Measurements from ENCODE around the gene TNFRSF19.

DNA sequence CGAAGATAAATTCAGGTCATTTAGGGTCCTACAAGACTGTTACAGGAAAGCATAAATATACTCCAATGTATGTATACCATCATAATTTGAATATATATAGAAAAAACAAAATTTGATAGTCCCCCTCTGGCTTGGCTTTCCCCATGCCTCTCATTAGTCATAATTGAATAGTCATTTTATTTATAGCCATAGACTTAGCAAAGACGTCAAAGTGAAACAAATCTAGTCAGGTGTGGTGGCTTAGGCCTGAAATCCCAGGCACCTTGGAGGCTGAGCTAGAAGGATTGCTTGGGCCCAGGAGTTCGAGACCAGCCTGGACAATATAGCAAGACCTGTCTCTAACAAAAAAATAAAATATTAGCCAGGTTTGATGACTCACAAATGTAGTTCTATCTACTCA lies 141.1 kb downstream of the TNFRSF19 start:
- no peak for TF ChIP-seq ZNF8 (CRISPR knock-in tag; IDR thresholded peaks at IDR 0.05)
- no peak for TF ChIP-seq ZFP3 (CRISPR knock-in tag; IDR thresholded peaks at IDR 0.05)
- no peak for TF ChIP-seq SNAI2 (CRISPR knock-in tag; IDR thresholded peaks at IDR 0.05)
- TF ChIP-seq RARB (CRISPR knock-in tag; IDR thresholded peaks at IDR 0.05), result no peak
- TF ChIP-seq, protein P1, sequence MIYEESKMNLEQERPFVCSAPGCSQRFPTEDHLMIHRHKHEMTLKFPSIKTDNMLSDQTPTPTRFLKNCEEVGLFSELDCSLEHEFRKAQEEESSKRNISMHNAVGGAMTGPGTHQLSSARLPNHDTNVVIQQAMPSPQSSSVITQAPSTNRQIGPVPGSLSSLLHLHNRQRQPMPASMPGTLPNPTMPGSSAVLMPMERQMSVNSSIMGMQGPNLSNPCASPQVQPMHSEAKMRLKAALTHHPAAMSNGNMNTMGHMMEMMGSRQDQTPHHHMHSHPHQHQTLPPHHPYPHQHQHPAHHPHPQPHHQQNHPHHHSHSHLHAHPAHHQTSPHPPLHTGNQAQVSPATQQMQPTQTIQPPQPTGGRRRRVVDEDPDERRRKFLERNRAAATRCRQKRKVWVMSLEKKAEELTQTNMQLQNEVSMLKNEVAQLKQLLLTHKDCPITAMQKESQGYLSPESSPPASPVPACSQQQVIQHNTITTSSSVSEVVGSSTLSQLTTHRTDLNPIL (CRISPR knock-in tag; IDR thresholded peaks at IDR 0.05; ENCODE audit: low read depth), result no peak
